PFSK-1 (cell line): ENCODE results near the gene SYTL1.

Source experiments
- FOXP2 ChIP-seq: optimal IDR thresholded peaks from 2 replicates; pipeline ENCODE3; 2011; ENCODE audit warnings: borderline replicate concordance, control low read depth, inconsistent platforms; ENCODE audit not compliant: insufficient read depth; ENCODE audit errors: extremely low read length, extremely low read depth
- POLR2AphosphoS5 ChIP-seq: IDR thresholded peaks from 2 replicates; pipeline ENCODE4 v1.6.1; 2012; ENCODE audit warnings: low read depth, mild to moderate bottlenecking, control low read depth, low read length, moderate library complexity
- SIN3A ChIP-seq: IDR thresholded peaks from 2 replicates; pipeline ENCODE4 v1.6.1; 2012; ENCODE audit warnings: mild to moderate bottlenecking, low read length, moderate library complexity, borderline replicate concordance; ENCODE audit not compliant: insufficient read depth
- TAF1 ChIP-seq: IDR thresholded peaks from 2 replicates; pipeline ENCODE4 v1.6.1; 2012; ENCODE audit warnings: low read length, control low read depth, borderline replicate concordance; ENCODE audit not compliant: insufficient read depth
- TF ChIP-seq, protein P1 (sequence below), 2 experiments: IDR thresholded peaks; 2 replicates each; pipeline versions ENCODE4 v1.6.1 to v1.8.0; 2011 to 2012; ENCODE audit warnings: low read depth in 2 of 2, low read length in 2 of 2, control low read depth in 1 of 2, inconsistent platforms in 1 of 2, mild to moderate bottlenecking in 1 of 2, moderate library complexity in 1 of 2; ENCODE audit not compliant: insufficient read depth in 1 of 2

Gene SYTL1

DNA sequence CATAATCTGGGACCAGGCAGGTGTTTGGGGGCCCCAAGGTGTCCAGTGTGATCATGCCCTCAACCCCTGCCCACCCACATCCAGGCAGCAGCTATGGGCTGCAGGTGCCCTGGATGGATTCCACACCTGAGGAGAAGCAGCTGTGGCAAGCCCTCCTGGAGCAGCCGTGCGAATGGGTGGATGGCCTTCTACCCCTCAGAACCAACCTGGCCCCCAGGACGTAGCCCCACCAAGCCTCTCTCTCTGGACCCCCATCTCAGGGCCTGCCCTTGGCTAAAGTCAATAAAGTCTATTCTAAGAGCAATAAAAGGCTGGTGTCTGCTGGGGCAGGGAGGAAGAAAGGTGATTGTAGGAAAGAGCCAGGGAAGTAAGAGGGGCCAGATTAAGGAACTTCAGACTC is 11.8 kb downstream of the SYTL1 start:
- TF ChIP-seq, protein P1, sequence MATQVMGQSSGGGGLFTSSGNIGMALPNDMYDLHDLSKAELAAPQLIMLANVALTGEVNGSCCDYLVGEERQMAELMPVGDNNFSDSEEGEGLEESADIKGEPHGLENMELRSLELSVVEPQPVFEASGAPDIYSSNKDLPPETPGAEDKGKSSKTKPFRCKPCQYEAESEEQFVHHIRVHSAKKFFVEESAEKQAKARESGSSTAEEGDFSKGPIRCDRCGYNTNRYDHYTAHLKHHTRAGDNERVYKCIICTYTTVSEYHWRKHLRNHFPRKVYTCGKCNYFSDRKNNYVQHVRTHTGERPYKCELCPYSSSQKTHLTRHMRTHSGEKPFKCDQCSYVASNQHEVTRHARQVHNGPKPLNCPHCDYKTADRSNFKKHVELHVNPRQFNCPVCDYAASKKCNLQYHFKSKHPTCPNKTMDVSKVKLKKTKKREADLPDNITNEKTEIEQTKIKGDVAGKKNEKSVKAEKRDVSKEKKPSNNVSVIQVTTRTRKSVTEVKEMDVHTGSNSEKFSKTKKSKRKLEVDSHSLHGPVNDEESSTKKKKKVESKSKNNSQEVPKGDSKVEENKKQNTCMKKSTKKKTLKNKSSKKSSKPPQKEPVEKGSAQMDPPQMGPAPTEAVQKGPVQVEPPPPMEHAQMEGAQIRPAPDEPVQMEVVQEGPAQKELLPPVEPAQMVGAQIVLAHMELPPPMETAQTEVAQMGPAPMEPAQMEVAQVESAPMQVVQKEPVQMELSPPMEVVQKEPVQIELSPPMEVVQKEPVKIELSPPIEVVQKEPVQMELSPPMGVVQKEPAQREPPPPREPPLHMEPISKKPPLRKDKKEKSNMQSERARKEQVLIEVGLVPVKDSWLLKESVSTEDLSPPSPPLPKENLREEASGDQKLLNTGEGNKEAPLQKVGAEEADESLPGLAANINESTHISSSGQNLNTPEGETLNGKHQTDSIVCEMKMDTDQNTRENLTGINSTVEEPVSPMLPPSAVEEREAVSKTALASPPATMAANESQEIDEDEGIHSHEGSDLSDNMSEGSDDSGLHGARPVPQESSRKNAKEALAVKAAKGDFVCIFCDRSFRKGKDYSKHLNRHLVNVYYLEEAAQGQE (IDR thresholded peaks at IDR 0.05; ENCODE audit: insufficient read depth in 1 of 2, low read depth in 2 of 2, low read length in 2 of 2), result no peak
- no peak for TF ChIP-seq FOXP2
- TF ChIP-seq TAF1, result no peak
- no peak for TF ChIP-seq SIN3A
- TF ChIP-seq POLR2AphosphoS5, result no peak

DNA sequence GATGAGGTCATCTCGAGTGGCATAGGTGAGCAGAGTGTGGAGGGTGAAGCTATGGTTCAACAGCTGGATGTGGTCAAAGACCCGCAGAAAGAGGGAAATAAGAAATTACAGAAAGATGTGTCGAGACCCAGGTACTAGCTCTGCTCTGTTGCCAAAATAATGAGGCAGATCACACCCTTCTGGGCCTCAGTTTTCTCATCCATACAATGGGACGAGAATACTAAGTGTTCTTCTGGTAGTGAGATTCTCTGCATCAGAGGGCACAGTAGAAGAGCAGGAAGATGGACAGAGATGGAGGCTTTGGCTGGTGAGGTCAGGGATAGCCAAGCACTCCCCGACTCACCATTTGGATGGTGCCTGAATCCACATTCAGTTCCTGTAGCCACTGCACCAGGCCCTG is 13.9 kb downstream of the SYTL1 start:
- no peak for TF ChIP-seq SIN3A
- no peak for TF ChIP-seq TAF1
- no peak for TF ChIP-seq POLR2AphosphoS5
- TF ChIP-seq FOXP2, result no peak
- TF ChIP-seq, protein P1 (IDR thresholded peaks at IDR 0.05; ENCODE audit: insufficient read depth in 1 of 2, low read depth in 2 of 2, low read length in 2 of 2), result no peak

DNA sequence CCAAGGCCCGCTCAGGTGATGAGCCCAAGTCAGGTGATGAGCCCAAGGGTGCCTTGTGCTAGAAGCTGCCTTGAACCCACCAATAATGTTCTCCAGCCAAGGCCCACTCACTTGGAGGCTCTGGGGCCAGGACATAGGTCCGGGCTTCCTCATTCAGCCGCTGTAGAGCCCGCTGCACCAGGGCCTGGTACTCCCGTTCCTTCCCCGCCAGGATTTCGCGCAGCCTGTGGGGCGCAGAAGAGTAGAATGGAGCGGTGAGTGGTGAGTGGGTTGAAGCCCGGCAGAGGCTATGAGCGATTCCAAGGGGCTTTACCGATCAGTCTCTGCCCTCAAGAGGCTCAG is 14.4 kb downstream of the SYTL1 start:
- TF ChIP-seq FOXP2 (no peak), POLR2AphosphoS5 (no peak), TAF1 (no peak), SIN3A (no peak)
- TF ChIP-seq, protein P1 (IDR thresholded peaks at IDR 0.05; ENCODE audit: insufficient read depth in 1 of 2, low read depth in 2 of 2, low read length in 2 of 2), result no peak

DNA sequence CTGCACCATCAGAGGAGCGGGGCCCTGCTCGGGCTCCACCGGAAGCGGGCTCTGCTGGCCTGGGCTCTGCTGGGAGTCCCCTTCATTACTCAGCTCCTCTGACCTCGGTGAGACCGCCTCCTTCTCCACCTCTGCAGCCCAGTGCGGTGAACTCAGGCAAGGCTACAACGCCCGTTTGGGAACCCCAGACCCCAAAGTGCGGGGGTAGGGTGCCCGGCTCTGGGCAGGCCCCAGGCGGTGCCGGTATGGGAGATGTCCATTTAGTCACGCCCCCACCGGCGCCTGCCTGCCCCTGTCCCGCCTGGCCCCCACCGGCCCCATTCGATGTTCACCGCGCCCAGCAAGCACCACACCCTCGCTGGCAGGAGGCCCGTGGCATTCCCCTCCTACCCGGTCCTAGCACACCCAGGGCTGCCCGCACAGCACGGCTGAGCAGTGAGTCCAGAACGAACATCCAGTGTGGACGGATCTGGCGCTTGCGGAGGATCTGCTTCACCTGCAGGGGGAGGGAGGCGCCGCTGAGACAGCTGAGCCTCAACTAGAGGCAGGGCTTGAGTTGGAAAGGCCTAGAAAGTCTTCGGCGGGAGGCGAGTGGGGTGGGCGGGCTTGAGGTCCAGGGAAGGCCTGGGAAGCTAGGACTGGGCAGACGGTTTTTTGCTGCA is 14.9 kb downstream of the SYTL1 start:
- TF ChIP-seq, protein P1 (IDR thresholded peaks at IDR 0.05; ENCODE audit: insufficient read depth in 1 of 2, low read depth in 2 of 2, low read length in 2 of 2), result no peak
- TF ChIP-seq TAF1, result no peak
- no peak for TF ChIP-seq SIN3A
- no peak for TF ChIP-seq POLR2AphosphoS5
- TF ChIP-seq FOXP2, result no peak

DNA sequence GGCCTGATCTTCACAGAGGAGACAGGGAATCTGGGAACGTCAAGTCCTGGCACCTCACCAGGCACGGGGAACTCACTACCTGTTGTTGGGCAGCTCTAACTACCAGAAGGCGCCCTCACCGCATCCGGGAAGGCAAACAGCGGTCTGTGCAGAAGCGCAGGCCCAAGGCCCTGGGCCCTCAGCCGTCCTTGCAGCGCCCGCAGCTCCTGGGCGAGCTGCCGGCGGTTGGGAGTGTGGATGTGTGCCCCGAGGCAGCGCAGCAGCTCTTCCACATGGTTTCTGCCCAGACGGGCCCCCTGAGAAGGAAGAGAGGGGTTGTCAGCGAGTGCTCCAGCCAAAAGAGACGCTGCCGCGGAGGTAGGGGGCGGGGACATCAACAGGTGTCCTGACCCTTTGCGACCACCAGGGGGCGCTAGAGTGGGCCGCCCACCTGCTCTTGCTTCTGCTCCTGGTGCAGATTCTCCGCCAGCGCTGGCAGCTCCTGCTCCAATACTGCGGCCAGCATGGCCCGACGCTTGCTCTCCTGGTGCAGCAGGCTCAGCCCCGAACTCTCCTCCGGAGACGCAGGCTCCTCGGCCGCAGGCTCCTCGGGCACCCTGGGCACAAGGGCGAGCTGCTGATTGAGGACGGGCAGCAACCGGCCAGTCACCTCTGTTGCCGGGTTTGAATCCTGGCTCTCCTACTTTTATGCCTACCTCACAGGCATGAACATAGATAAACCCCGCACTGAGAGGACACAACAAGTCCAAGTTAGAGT is 15.6 kb downstream of the SYTL1 start:
- TF ChIP-seq SIN3A (no peak), FOXP2 (no peak), POLR2AphosphoS5 (no peak), TAF1 (no peak)
